Retinal pigment epithelial cell (primary cell): ENCODE data around the gene EYS.
"Not testable (repeated sequence)": the region's sequence is repeated elsewhere in the genome, so short reads cannot be mapped to it uniquely, and the experiment has no call there.

Experiments used
- DNase-seq: peaks from one replicate; pipeline ENCODE4 v3.0.0-alpha.2; 2010; ENCODE audit warnings: low read depth
- H3K4me3 ChIP-seq: 2 replicates; pipeline ENCODE4 v1.5.1; 2011; ENCODE audit warnings: mild to moderate bottlenecking, low read length, control low read depth, moderate library complexity
- TF ChIP-seq, protein P1 (sequence below): conservative IDR thresholded peaks from 2 replicates; pipeline ENCODE4 v1.5.1; 2011; ENCODE audit warnings: low read depth, low read length, control low read depth, inconsistent platforms

The EYS gene

DNA sequence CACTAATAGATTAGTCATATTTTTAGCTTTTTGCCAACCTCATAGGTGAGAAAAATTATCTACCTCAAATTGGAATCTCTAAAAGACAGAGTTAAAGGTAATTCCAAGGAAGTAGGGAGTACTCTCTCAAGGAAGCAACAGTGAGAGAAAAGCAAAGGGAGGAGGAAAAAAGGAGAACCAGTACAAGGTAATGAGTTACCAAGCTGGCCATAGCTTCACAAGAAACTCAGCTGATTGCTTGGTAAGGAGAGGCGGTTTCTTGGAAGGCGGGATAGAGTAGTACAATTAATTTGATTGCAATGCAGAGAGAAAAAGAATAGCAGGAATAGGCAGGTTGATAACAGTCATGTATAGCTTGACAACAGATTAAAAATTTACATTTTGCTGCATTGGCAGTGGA is 1933.8 kb downstream of the EYS start:
- TF ChIP-seq, protein P1, sequence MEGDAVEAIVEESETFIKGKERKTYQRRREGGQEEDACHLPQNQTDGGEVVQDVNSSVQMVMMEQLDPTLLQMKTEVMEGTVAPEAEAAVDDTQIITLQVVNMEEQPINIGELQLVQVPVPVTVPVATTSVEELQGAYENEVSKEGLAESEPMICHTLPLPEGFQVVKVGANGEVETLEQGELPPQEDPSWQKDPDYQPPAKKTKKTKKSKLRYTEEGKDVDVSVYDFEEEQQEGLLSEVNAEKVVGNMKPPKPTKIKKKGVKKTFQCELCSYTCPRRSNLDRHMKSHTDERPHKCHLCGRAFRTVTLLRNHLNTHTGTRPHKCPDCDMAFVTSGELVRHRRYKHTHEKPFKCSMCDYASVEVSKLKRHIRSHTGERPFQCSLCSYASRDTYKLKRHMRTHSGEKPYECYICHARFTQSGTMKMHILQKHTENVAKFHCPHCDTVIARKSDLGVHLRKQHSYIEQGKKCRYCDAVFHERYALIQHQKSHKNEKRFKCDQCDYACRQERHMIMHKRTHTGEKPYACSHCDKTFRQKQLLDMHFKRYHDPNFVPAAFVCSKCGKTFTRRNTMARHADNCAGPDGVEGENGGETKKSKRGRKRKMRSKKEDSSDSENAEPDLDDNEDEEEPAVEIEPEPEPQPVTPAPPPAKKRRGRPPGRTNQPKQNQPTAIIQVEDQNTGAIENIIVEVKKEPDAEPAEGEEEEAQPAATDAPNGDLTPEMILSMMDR: no peak
- no peak for DNase-seq
- no peak overlapping the region for H3K4me3 ChIP-seq

DNA sequence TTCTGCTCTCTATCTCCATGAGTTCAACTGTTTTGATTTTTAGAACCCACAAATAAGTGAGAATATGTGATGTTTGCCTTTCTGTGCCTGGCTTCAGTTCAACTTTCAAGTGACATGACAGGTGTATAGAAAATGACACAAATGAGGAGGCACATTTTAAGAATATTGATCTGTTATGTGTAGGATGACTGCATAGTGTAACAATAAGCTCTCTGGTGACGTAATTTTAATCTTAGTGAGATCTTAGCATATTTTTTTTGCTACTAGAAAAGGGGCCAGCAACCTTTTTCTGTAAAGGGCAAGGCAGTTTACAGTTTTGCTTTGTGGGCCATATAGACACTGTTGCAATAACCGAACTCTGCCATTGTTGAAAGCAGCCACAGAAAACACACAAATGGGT is 1941.2 kb downstream of the EYS start:
- DNase-seq: no peak
- TF ChIP-seq, protein P1: no peak
- H3K4me3 ChIP-seq: no peak overlapping the region

DNA sequence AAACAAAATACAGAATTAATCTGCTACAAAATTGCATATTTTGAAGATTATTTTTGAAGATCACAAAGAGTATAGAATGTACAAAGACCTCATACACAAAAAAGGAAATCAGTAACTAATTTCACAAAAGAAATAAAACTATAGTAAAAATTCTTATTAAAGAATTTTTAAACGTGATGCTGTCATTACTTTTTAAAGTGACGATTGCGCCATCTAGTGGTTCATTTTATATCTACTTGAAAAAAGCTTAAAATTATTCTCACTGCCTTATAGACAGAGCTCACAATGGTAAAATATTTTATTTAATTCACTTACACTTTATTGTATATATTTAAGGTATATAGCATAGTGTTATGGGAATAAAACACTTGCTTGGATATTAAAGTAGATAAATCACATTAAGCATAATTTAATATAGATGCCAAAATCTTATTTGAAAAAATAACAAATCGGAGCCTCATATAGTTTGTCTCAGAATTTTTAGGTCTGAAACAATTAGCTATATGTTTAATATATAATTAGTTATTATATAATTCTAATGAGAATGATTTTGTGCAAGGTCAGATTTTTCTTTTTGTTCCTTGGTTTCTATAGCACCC is 1942.6 kb downstream of the EYS start:
- no peak overlapping the region for H3K4me3 ChIP-seq
- TF ChIP-seq, protein P1: peak; percentile 27
- DNase-seq: no peak

DNA sequence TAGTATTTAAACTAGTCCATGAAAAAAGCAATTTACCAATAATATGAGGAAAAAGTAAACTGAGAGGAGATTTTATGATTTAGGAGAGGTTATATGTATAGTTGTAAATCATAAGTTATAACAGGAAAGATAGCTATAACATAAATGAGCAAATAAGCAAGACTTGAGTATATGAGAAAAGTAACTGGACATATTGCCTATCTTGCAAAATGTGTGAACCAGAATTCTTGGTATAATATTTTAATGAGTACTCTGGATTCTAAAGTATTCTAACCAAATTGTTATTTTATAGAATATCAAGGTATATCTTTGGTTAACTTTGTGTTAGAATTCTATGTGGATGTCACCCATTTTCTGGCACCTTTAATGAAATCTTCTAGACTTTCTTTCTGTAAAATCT is 1946.8 kb downstream of the EYS start:
- TF ChIP-seq, protein P1: no peak
- no peak overlapping the region for H3K4me3 ChIP-seq
- no peak for DNase-seq

DNA sequence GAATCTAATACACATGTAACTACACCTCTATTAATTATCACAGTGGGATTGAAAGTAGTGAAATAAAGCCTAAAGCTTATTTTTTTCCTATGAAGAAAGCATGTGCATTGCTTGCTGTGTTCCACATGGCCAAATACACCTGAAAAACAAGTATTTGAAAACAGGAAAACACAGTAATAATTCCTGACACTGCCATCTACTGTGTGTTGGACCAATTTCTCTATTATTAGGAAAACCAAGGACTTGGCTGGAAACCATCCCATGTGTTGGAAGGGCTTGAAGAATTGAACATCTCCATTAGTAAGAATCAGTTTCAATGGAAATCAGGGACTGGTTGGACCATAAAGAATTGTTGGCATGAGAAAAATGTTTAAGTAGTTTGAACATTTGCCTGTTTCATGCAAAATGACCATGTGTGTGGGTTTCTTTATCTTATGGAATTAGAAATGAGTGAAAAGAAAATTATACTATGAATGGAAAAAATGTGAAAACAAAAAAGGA is 1947.4 kb downstream of the EYS start:
- no peak for DNase-seq
- TF ChIP-seq, protein P1: no peak
- H3K4me3 ChIP-seq: no peak overlapping the region

DNA sequence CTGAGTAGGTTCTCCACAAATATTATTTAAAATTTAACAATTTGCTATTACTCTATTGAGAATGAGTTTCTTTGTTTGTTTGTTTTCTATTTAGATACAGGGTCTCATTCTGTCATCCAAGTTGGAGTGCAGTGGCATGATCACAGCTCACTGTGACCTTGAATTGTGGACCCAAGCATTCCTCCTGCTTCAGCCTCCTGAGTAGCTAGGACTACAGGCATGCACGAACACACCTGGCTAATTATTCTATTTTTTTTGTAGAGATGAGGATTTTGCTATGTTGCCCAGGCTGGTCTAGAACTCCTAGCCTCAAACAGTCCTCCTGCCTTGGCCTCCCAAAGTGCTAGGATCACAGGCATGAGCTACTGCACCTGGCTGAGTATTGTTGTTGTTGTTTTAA is 1949.2 kb downstream of the EYS start:
- no peak overlapping the region for H3K4me3 ChIP-seq
- no peak for DNase-seq
- TF ChIP-seq, protein P1: no peak

DNA sequence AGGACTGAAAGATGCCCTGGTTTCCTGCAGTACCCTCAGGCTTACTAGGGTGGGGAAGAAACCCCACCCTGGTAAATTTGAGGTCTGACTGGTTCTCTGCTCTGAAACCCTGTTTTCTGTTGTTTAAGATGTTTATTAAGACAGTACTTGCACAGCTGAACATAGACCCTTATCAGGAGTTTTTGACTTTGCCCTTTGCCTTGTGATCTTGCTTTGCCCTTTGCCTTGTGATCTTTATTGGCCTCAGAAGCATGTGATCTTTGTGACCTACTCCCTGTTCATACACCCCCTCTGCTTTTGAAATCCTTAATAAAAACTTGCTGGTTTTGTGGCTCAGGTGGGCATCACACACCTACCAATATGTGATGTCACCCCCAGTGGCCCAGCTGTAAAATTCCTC is 1949.8 kb downstream of the EYS start:
- H3K4me3 ChIP-seq, DNase-seq: not testable (repeated sequence)
